K562 (cell line): ENCODE measurements around the gene COQ4. TPM values are rescaled to one million over a fixed set of nuclear protein-coding genes. Genes with fewer than 3 reads are reported as not detected.

Experiments
- ESRRA ChIP-seq: fragments of 450-650 bp; IDR thresholded peaks from 2 replicates; pipeline ENCODE4 v1.6.1; 2014; ENCODE audit warnings: low read depth, mild to moderate bottlenecking, moderate library complexity, borderline replicate concordance
- IRF2 ChIP-seq: sonication (generic); formaldehyde crosslinking; IDR thresholded peaks from 2 replicates; pipeline ENCODE4 v1.8.1; 2022; ENCODE audit warnings: mild to moderate bottlenecking, missing genetic modification reagents
- KLF13 ChIP-seq: fragments of 450-650 bp; IDR thresholded peaks from 2 replicates; pipeline ENCODE4 v1.6.1; 2016; ENCODE audit warnings: missing genetic modification characterization, low read depth, mild to moderate bottlenecking, missing compliant biosample characterization, moderate library complexity, borderline replicate concordance
- ZC3H11A ChIP-seq: IDR thresholded peaks from 2 replicates; pipeline ENCODE4 v1.6.1; 2012; ENCODE audit warnings: low read depth, low read length, improper control_type of control experiment
- polyA plus RNA-seq, 8 experiments: library from polyadenylated mRNA; depleted of rRNA in 4 of 8; stranded (reverse) in 5 of 8; unstranded in 3 of 8; fragments of >200 nt; fragmentation: Nextera tagmentation in 2 of 8; fragmentation: Illumina TruSeq in 1 of 8; extraction: Ambion mirVana in 2 of 8; extraction: Trizol in 1 of 8; gene quantifications; 2 replicates each; pipeline versions ENCODE4 v1.2.1 to v1.2.3, GENCODE V29; 2011 to 2014; ENCODE audit warnings: inconsistent platforms in 1 of 8, missing spikeins in 1 of 8
- total RNA-seq, 7 experiments: library from RNA; depleted of rRNA in 6 of 7; stranded (reverse); fragments of >200 nt in 6 of 7; fragmentation: Illumina TruSeq in 2 of 7; extraction: Trizol in 2 of 7; gene quantifications; 2 replicates each; pipeline versions ENCODE4 v1.2.1 to v1.2.3, GENCODE V29; 2011 to 2021; ENCODE audit warnings: low replicate concordance in 1 of 7
- TF ChIP-seq, protein P1 (sequence below), 2 experiments: fragments of 150-350 bp in 1 of 2; IDR thresholded peaks; 2 replicates each; pipeline ENCODE4 v1.6.1; 2012 to 2016; ENCODE audit warnings: low read depth in 2 of 2, low read length in 2 of 2, mild to moderate bottlenecking in 1 of 2, moderate library complexity in 1 of 2
- TF ChIP-seq, protein P2 (sequence below), 2 experiments: fragments of 450-650 bp in 1 of 2; sonication (generic) in 1 of 2; formaldehyde crosslinking; conservative IDR thresholded peaks; 2 replicates each; pipeline versions ENCODE4 v1.4.0 to v1.8.1; 2020 to 2022; ENCODE audit warnings: mild to moderate bottlenecking in 1 of 2, missing genetic modification reagents in 1 of 2
- TF ChIP-seq, protein P3 (sequence below): fragments of 450-650 bp; formaldehyde crosslinking; IDR thresholded peaks from 2 replicates; pipeline ENCODE4 v1.4.0; 2020; ENCODE audit warnings: mild to moderate bottlenecking, mixed read lengths

COQ4 gene
- total and polyA plus RNA-seq, 9 of the 15 experiments (the other 6 are each of a cell fraction or from before 2014, with no cell fraction given), result 9.1 to 135 (median 67.2) TPM

DNA sequence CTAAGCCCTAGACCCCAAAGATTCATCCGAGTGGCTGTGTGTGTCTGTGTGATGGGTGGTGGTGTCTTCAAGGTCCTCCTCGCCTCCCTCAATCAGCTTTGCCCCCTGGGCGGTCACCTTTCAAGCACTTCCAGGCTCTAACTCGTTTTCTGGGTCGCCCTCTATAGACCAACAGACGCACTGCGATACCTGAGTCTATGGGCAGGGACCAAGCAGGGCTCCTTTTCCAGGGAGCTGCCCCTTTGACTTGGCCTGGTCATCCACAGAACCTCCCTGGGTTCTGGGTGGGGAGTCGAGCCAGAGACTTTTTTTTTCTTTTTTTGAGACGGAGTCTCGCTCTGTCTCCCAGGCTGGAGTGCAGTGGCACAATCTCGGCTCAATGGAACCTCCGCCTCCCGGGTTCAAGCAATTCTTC is 18.8 kb downstream of the COQ4 start (continued):
- TF ChIP-seq, protein P1, sequence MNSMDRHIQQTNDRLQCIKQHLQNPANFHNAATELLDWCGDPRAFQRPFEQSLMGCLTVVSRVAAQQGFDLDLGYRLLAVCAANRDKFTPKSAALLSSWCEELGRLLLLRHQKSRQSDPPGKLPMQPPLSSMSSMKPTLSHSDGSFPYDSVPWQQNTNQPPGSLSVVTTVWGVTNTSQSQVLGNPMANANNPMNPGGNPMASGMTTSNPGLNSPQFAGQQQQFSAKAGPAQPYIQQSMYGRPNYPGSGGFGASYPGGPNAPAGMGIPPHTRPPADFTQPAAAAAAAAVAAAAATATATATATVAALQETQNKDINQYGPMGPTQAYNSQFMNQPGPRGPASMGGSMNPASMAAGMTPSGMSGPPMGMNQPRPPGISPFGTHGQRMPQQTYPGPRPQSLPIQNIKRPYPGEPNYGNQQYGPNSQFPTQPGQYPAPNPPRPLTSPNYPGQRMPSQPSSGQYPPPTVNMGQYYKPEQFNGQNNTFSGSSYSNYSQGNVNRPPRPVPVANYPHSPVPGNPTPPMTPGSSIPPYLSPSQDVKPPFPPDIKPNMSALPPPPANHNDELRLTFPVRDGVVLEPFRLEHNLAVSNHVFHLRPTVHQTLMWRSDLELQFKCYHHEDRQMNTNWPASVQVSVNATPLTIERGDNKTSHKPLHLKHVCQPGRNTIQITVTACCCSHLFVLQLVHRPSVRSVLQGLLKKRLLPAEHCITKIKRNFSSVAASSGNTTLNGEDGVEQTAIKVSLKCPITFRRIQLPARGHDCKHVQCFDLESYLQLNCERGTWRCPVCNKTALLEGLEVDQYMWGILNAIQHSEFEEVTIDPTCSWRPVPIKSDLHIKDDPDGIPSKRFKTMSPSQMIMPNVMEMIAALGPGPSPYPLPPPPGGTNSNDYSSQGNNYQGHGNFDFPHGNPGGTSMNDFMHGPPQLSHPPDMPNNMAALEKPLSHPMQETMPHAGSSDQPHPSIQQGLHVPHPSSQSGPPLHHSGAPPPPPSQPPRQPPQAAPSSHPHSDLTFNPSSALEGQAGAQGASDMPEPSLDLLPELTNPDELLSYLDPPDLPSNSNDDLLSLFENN (IDR thresholded peaks at IDR 0.05; ENCODE audit: low read depth in 2 of 2, low read length in 2 of 2), result 0 out of 4 replicates have a peak, but pooled peaks of 1 of the 2 experiments have one; percentile 36
- TF ChIP-seq, protein P2, sequence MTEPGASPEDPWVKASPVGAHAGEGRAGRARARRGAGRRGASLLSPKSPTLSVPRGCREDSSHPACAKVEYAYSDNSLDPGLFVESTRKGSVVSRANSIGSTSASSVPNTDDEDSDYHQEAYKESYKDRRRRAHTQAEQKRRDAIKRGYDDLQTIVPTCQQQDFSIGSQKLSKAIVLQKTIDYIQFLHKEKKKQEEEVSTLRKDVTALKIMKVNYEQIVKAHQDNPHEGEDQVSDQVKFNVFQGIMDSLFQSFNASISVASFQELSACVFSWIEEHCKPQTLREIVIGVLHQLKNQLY (CRISPR knock-in tag; conservative IDR thresholded peaks at IDR 0.05), result peak in 1 of 2 experiments; percentile 0; a peak in 1 of 4 replicates
- TF ChIP-seq KLF13 (tag) (no peak), IRF2 (CRISPR knock-in tag) (no peak), ESRRA (peak; percentile 82), ZC3H11A (peak; percentile 56; the same call in 1 of the 2 replicates)
- TF ChIP-seq, protein P3, sequence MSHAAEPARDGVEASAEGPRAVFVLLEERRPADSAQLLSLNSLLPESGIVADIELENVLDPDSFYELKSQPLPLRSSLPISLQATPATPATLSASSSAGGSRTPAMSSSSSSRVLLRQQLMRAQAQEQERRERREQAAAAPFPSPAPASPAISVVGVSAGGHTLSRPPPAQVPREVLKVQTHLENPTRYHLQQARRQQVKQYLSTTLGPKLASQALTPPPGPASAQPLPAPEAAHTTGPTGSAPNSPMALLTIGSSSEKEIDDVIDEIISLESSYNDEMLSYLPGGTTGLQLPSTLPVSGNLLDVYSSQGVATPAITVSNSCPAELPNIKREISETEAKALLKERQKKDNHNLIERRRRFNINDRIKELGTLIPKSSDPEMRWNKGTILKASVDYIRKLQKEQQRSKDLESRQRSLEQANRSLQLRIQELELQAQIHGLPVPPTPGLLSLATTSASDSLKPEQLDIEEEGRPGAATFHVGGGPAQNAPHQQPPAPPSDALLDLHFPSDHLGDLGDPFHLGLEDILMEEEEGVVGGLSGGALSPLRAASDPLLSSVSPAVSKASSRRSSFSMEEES (CRISPR knock-in tag), result no peak
